GM12878 (cell line): ENCODE results near the gene SNRPD2. TPM values are rescaled to one million over a fixed set of nuclear protein-coding genes. Genes with fewer than 3 reads are reported as not detected.

Experiments
- TARDBP ChIP-seq: IDR thresholded peaks from 2 replicates; pipeline ENCODE4 v1.6.1; 2016; ENCODE audit warnings: borderline replicate concordance
- polyA plus RNA-seq, 11 experiments: library from polyadenylated mRNA; depleted of rRNA in 4 of 11; unstranded in 6 of 11; stranded (reverse) in 5 of 11; fragments of >200 nt; fragmentation: Nextera tagmentation in 4 of 11; fragmentation: Illumina TruSeq in 1 of 11; extraction: Ambion mirVana in 4 of 11; extraction: Trizol in 1 of 11; gene quantifications; 1 replicate in 1 of 11; 2 replicates in 10 of 11; pipeline versions ENCODE4 v1.2.1 to v1.2.3, GENCODE V29; 2011 to 2016; ENCODE audit warnings: inconsistent platforms in 2 of 11, missing spikeins in 2 of 11, low read depth in 1 of 11
- total RNA-seq, 4 experiments: library from RNA; depleted of rRNA in 3 of 4; stranded (reverse); fragments of >200 nt in 3 of 4; fragmentation: Illumina TruSeq in 1 of 4; extraction: Trizol in 1 of 4; gene quantifications; 2 replicates each; pipeline versions ENCODE4 v1.2.1 to v1.2.3, GENCODE V29; 2013 to 2021
- TF ChIP-seq, protein P1 (sequence below): fragments of 450-650 bp; formaldehyde crosslinking; IDR thresholded peaks from 2 replicates; pipeline ENCODE4 v1.5.0; 2022; ENCODE audit warnings: mild to moderate bottlenecking, missing genetic modification characterization
- TF ChIP-seq, protein P2 (sequence below): IDR thresholded peaks from 2 replicates; pipeline ENCODE4 v1.6.1; 2011; ENCODE audit warnings: borderline replicate concordance, low read depth, mild to moderate bottlenecking, moderate library complexity, low read length; ENCODE audit not compliant: insufficient read depth, poor library complexity, severe bottlenecking

The SNRPD2 gene
- total and polyA plus RNA-seq, 10 of the 15 experiments (the other 5 are each of a cell fraction or from before 2014, with no cell fraction given), result 526 to 3,621 (median 951) TPM

DNA sequence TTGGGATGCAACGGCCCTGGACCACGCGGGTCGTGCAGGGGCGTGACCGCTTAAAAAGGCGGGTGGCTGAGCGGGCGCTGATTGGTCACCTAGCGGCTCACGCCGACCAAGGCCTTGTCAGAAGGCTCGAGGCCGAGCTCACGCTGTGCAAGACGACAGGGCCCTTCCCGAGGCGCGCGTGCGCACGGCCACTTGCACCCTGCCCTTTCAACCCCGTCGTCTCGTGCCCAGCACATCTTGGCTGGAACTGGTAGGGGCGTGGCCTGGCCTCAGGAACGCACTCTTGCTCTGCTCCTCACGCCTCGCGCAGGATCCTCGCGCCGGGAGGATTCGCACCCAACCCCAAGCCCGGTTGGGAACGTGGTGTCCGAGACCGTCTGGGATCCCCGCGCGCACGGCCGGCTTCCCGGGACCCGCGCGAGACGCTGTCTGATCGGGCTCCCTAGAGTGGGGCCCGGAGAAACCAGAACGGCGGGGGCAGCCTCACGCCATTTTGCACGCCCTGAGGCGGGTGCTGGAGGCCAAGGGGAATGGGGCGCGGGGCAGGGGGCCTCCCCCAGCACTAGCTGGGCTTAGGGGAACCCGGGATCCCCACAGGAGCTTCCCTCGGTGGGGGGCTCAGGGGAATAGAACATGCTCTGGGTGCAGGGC lies 41.5 kb upstream of the SNRPD2 start, which contains the start of gene MEIOSIN (continued):
- TF ChIP-seq, protein P1, sequence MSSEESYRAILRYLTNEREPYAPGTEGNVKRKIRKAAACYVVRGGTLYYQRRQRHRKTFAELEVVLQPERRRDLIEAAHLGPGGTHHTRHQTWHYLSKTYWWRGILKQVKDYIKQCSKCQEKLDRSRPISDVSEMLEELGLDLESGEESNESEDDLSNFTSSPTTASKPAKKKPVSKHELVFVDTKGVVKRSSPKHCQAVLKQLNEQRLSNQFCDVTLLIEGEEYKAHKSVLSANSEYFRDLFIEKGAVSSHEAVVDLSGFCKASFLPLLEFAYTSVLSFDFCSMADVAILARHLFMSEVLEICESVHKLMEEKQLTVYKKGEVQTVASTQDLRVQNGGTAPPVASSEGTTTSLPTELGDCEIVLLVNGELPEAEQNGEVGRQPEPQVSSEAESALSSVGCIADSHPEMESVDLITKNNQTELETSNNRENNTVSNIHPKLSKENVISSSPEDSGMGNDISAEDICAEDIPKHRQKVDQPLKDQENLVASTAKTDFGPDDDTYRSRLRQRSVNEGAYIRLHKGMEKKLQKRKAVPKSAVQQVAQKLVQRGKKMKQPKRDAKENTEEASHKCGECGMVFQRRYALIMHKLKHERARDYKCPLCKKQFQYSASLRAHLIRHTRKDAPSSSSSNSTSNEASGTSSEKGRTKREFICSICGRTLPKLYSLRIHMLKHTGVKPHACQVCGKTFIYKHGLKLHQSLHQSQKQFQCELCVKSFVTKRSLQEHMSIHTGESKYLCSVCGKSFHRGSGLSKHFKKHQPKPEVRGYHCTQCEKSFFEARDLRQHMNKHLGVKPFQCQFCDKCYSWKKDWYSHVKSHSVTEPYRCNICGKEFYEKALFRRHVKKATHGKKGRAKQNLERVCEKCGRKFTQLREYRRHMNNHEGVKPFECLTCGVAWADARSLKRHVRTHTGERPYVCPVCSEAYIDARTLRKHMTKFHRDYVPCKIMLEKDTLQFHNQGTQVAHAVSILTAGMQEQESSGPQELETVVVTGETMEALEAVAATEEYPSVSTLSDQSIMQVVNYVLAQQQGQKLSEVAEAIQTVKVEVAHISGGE (CRISPR knock-in tag), result no peak
- TF ChIP-seq, protein P2, sequence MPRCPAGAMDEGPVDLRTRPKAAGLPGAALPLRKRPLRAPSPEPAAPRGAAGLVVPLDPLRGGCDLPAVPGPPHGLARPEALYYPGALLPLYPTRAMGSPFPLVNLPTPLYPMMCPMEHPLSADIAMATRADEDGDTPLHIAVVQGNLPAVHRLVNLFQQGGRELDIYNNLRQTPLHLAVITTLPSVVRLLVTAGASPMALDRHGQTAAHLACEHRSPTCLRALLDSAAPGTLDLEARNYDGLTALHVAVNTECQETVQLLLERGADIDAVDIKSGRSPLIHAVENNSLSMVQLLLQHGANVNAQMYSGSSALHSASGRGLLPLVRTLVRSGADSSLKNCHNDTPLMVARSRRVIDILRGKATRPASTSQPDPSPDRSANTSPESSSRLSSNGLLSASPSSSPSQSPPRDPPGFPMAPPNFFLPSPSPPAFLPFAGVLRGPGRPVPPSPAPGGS, result peak; percentile 33
- no peak for TF ChIP-seq TARDBP
